ENCODE data around the gene POC5. TPM values are rescaled to one million over a fixed set of nuclear protein-coding genes. Genes with fewer than 3 reads are reported as not detected.

POC5 gene
- total RNA-seq, 1 experiment from 2014 or later = 9.7 TPM

DNA sequence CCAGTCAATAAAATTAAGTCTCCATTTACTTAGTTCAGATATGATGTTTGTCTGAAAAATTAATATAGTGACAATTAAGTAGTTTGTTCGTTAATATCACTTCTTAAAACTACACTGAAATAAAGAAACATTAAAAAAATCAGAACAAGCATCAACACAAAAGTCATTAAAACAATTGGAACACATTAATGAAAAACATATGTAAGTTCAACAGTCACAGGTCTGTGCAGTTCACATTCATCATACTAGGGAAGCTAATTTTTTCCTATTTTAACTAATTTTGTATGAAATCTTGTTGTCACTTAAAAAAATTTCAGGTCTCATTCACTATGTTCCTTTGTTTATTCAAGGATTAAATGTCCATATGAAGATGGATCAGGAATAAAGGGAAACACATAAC is 22.5 kb downstream of the POC5 start:
- H3K9ac ChIP-seq (ENCODE audit: low read length) = no peak overlapping the region
- H3K27ac ChIP-seq (ENCODE audit: low read length) = no peak overlapping the region
- no peak overlapping the region for H3K4me2 ChIP-seq (ENCODE audit: low read length)
- no peak overlapping the region for H3K4me3 ChIP-seq (ENCODE audit: low read length)
- ChIA-PET CTCF (no interaction called here), POLR2A (ENCODE audit: unreplicated experiment) (no interaction called here)
- no peaks in the 10 kb centered on the region for H3K27me3 ChIP-seq (ENCODE audit: low read length)
- no peak for DNase-seq
- no peaks in the 10 kb centered on the region for H3F3A ChIP-seq (ENCODE audit: low read length, unreplicated experiment)
- no peaks in the 10 kb centered on the region for H3K9me2 ChIP-seq (replicated peaks; ENCODE audit: low read length)
- no peaks in the 10 kb centered on the region for H3K9me3 ChIP-seq (ENCODE audit: low read length)
- TF ChIP-seq EZH2 (IDR thresholded peaks at IDR 0.05; ENCODE audit: low read length, unreplicated experiment) (no peak), CTCF (conservative IDR thresholded peaks at IDR 0.05; ENCODE audit: low read depth, low read length) (no peak), EZH2phosphoT487 (IDR thresholded peaks at IDR 0.05; ENCODE audit: borderline replicate concordance, low read length) (no peak)
- H3K4me1 ChIP-seq (ENCODE audit: insufficient read depth, low read length) = no peaks in the 10 kb centered on the region
- peaks cover 8% of the 10 kb centered on the region; the same call in 1 of the 2 replicates for H3K36me3 ChIP-seq (ENCODE audit: low read depth, low read length)
- no peak overlapping the region for H2AFZ ChIP-seq (ENCODE audit: low read length)
- H4K20me1 ChIP-seq (ENCODE audit: low read length) = no peaks in the 10 kb centered on the region
- BruUV-seq (replicated peaks) = no TSS peak
- no peaks in the 10 kb centered on the region for H3K79me2 ChIP-seq (ENCODE audit: low read length)
- no peak for ATAC-seq
- intact Hi-C loops (cut with micrococcal nuclease) = no loop called here

DNA sequence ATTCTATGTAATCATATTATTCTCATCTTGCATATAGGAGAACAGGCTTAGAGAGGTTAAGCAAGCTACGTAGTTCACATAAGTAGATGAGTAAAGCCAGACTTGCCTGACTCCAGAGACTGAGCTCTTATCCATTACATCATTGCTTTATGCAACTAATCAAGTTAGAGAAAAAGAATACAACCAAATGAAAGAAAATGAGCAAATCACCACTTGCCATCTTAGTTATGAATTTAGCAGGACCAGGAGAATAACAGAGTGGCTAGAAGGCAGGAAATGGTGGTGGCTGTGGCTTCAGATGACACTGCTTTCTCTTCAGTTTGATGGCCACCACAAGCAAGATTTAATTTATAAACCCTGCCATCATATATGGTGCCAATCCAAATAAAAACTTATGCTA is 26.6 kb downstream of the POC5 start:
- intact Hi-C loops (cut with micrococcal nuclease) = no loop called here
- Histone ChIP-seq H3K79me2 (ENCODE audit: low read length) (no peaks in the 10 kb centered on the region), H3F3A (ENCODE audit: low read length, unreplicated experiment) (no peaks in the 10 kb centered on the region), H3K4me1 (ENCODE audit: insufficient read depth, low read length) (no peaks in the 10 kb centered on the region), H3K9ac (ENCODE audit: low read length) (no peak overlapping the region), H3K27me3 (ENCODE audit: low read length) (no peaks in the 10 kb centered on the region), H3K4me3 (ENCODE audit: low read length) (no peak overlapping the region), H2AFZ (ENCODE audit: low read length) (no peak overlapping the region), H3K36me3 (ENCODE audit: low read depth, low read length) (peaks cover 20% of the 10 kb centered on the region; the same call in 1 of the 2 replicates), H3K27ac (ENCODE audit: low read length) (no peak overlapping the region), H4K20me1 (ENCODE audit: low read length) (no peaks in the 10 kb centered on the region), H3K4me2 (ENCODE audit: low read length) (no peak overlapping the region), H3K9me2 (replicated peaks; ENCODE audit: low read length) (no peaks in the 10 kb centered on the region), H3K9me3 (ENCODE audit: low read length) (no peaks in the 10 kb centered on the region)
- TF ChIP-seq EZH2phosphoT487 (IDR thresholded peaks at IDR 0.05; ENCODE audit: borderline replicate concordance, low read length) (no peak), CTCF (conservative IDR thresholded peaks at IDR 0.05; ENCODE audit: low read depth, low read length) (no peak), EZH2 (IDR thresholded peaks at IDR 0.05; ENCODE audit: low read length, unreplicated experiment) (no peak)
- DNase-seq (no peak), ATAC-seq (no peak)
- ChIA-PET POLR2A (ENCODE audit: unreplicated experiment) (no interaction called here), CTCF (no interaction called here)
- no TSS peak for BruUV-seq (replicated peaks)

DNA sequence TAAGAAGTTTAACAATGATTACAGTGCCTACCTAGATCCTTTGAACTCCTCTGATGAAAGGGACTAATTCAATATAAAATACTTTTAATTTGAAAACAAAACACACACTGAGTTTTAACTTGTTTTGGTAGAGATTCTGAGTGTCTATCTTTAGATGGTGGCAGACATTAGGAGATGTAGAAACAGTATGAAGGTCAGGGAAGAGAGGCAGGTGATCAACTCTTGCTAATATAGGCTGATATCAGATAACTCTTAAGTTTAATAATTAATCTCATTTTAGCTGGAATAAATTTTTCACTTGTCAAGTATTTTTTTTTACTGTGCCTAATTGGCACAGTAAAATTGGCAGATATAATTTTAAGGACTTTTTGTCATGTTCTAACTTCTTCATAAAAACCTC is 30.8 kb downstream of the POC5 start:
- intact Hi-C loops (cut with micrococcal nuclease) = no loop called here
- Histone ChIP-seq H3K4me2 (ENCODE audit: low read length) (no peak overlapping the region), H4K20me1 (ENCODE audit: low read length) (no peaks in the 10 kb centered on the region), H3K4me1 (ENCODE audit: insufficient read depth, low read length) (no peaks in the 10 kb centered on the region), H3K27me3 (ENCODE audit: low read length) (no peaks in the 10 kb centered on the region), H3K9me2 (replicated peaks; ENCODE audit: low read length) (no peaks in the 10 kb centered on the region), H2AFZ (ENCODE audit: low read length) (no peak overlapping the region), H3K79me2 (ENCODE audit: low read length) (no peaks in the 10 kb centered on the region), H3K36me3 (ENCODE audit: low read depth, low read length) (peaks cover 12% of the 10 kb centered on the region; the same call in 1 of the 2 replicates), H3F3A (ENCODE audit: low read length, unreplicated experiment) (no peaks in the 10 kb centered on the region), H3K9ac (ENCODE audit: low read length) (no peak overlapping the region), H3K9me3 (ENCODE audit: low read length) (no peaks in the 10 kb centered on the region), H3K4me3 (ENCODE audit: low read length) (no peak overlapping the region), H3K27ac (ENCODE audit: low read length) (no peak overlapping the region)
- ATAC-seq = no peak
- CTCF ChIA-PET = no interaction called here
- POLR2A ChIA-PET (ENCODE audit: unreplicated experiment) = no interaction called here
- TF ChIP-seq CTCF (conservative IDR thresholded peaks at IDR 0.05; ENCODE audit: low read depth, low read length) = no peak
- no peak for TF ChIP-seq EZH2phosphoT487 (IDR thresholded peaks at IDR 0.05; ENCODE audit: borderline replicate concordance, low read length)
- TF ChIP-seq EZH2 (IDR thresholded peaks at IDR 0.05; ENCODE audit: low read length, unreplicated experiment) = no peak
- no TSS peak for BruUV-seq (replicated peaks)
- DNase-seq = no peak

All from PC-3 (cell line).